SU-DHL-6 (cell line): ENCODE data around the gene KNOP1.

Experiments
- H2AFZ ChIP-seq: fragments of 200-600 bp; sonication (generic); 2 replicates; pipeline ENCODE4 v1.6.1; 2014; ENCODE audit warnings: low read depth, mild to moderate bottlenecking, moderate library complexity, mixed read lengths, antibody characterized with exemption, low read length; ENCODE audit not compliant: severe bottlenecking
- H3F3A ChIP-seq: fragments of 200-600 bp; shearing (Covaris generic); 2 replicates; pipeline ENCODE4 v1.6.0; 2016; ENCODE audit warnings: antibody characterized with exemption, mild to moderate bottlenecking; ENCODE audit not compliant: insufficient read depth
- H3K27ac ChIP-seq: fragments of 200-600 bp; sonication (generic); 2 replicates; pipeline ENCODE4 v1.5.1; 2016; ENCODE audit warnings: low read depth, mild to moderate bottlenecking, low read length, moderate library complexity, mixed read lengths
- H3K27me3 ChIP-seq: fragments of 200-600 bp; sonication (generic), shearing (Covaris generic); 2 replicates; pipeline ENCODE4 v1.6.0; 2014; ENCODE audit warnings: mild to moderate bottlenecking, low read length
- H3K36me3 ChIP-seq: fragments of 200-600 bp; sonication (generic); 2 replicates; pipeline ENCODE4 v1.6.1; 2014; ENCODE audit warnings: mild to moderate bottlenecking, low read length, mixed read lengths
- H3K4me2 ChIP-seq: fragments of 300-600, 200-600 bp; shearing (Covaris generic), sonication (generic); 2 replicates; pipeline ENCODE4 v1.6.0; 2014; ENCODE audit warnings: low read length, low read depth, mild to moderate bottlenecking; ENCODE audit not compliant: poor library complexity, severe bottlenecking
- H3K4me3 ChIP-seq: fragments of 200-600 bp; sonication (generic); 2 replicates; pipeline ENCODE4 v1.5.1; 2014; ENCODE audit warnings: antibody characterized with exemption, low read length, mild to moderate bottlenecking, mixed read lengths; ENCODE audit not compliant: insufficient read depth, poor library complexity, severe bottlenecking
- H3K79me2 ChIP-seq: fragments of 200-600 bp; sonication (generic); 2 replicates; pipeline ENCODE4 v1.6.1; 2014; ENCODE audit warnings: mild to moderate bottlenecking, low read length, moderate library complexity; ENCODE audit not compliant: insufficient read depth
- H3K9ac ChIP-seq: fragments of 200-600 bp; sonication (generic); 2 replicates; pipeline ENCODE4 v1.7.0; 2014; ENCODE audit warnings: mild to moderate bottlenecking, low read length
- H3K9me2 ChIP-seq: fragments of 200-600 bp; sonication (generic); replicated peaks from 2 replicates; pipeline ENCODE4 v1.6.1; 2014; ENCODE audit warnings: low read length; ENCODE audit not compliant: insufficient read depth
- H3K9me3 ChIP-seq: fragments of 200-600 bp; sonication (generic); 2 replicates; pipeline ENCODE4 v1.6.1; 2014; ENCODE audit warnings: low read length, mixed read lengths; ENCODE audit not compliant: insufficient read depth
- H4K20me1 ChIP-seq: fragments of 200-600 bp; sonication (generic); 2 replicates; pipeline ENCODE4 v1.6.1; 2014; ENCODE audit warnings: low read depth, mild to moderate bottlenecking, antibody characterized with exemption, low read length, moderate library complexity, mixed read lengths
- EZH2phosphoT487 ChIP-seq: fragments of 200-600 bp; sonication (generic), shearing (Covaris generic); conservative IDR thresholded peaks from 2 replicates; pipeline ENCODE4 v1.6.1; 2018; ENCODE audit warnings: mild to moderate bottlenecking, antibody characterized with exemption, low read length, moderate library complexity, mixed read lengths
- TF ChIP-seq, protein P1 (sequence below): fragments of 200-600 bp; sonication (generic); IDR thresholded peaks from one replicate; pipeline ENCODE4 v1.5.1; 2017; ENCODE audit warnings: antibody characterized with exemption, mild to moderate bottlenecking, low read length, moderate library complexity; ENCODE audit not compliant: insufficient read depth, poor library complexity, severe bottlenecking

Gene KNOP1

DNA sequence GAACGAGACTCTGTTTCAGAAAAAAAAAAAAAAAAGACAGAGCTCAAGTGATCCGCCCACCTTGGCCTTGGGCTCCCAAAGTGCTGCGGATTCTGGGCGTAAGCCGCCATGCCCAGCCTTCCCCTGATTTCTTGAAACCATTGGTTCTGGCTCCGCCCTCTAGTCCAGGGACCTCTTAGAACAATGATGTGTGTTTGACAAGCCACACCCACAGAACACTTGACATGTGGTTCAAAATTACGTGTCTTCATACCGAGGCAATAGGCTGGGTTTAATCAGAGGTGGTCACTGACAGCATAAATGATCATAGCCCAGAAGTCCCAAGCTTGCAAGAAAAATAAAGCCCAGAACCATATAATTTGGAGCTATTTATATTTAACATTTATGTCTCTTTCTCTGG, 23.0 kb downstream of the KNOP1 start:
- no peaks in the 10 kb centered on the region for H3K27me3 ChIP-seq
- no peaks in the 10 kb centered on the region for H3F3A ChIP-seq
- H3K4me3 ChIP-seq: no peak overlapping the region
- H4K20me1 ChIP-seq: no peaks in the 10 kb centered on the region
- no peak for TF ChIP-seq EZH2phosphoT487
- no peaks in the 10 kb centered on the region for H3K79me2 ChIP-seq
- H3K36me3 ChIP-seq: no peaks in the 10 kb centered on the region
- no peaks in the 10 kb centered on the region for H3K9me2 ChIP-seq
- no peak overlapping the region for H3K9ac ChIP-seq
- no peak overlapping the region for H2AFZ ChIP-seq
- H3K27ac ChIP-seq: no peak overlapping the region
- no peaks in the 10 kb centered on the region for H3K9me3 ChIP-seq
- no peak overlapping the region for H3K4me2 ChIP-seq

DNA sequence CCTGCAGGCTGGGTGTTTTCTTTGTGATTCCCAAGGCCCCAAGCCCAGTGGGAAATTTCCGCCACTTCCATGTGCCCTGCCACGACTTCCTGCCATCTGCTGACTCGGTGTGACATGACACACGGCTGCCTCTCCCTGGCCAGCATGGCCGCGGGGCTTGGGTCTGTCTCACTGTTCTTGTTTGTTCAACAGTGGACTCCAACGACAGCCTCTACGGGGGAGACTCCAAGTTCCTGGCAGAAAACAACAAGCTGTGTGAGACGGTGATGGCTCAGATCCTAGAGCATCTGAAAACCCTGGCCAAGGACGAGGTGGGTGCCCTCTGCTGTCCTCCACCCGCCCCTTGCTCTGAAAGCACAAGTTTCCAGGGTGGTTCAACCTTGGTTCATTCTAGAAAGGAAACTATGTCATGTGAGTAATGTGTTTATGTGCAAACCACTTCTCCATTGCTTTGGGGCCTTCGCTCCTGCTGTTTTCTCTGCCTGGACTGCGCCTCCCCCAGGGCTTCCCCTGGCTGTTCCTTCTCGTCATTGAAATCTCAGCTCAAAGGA, 26.8 kb downstream of the KNOP1 start:
- H3K4me3 ChIP-seq: no peak overlapping the region
- no peaks in the 10 kb centered on the region for H3K27me3 ChIP-seq
- no peaks in the 10 kb centered on the region for H3K36me3 ChIP-seq
- H3K4me2 ChIP-seq: no peak overlapping the region
- H3K9me3 ChIP-seq: no peaks in the 10 kb centered on the region
- H3K9ac ChIP-seq: no peak overlapping the region
- TF ChIP-seq, protein P1, sequence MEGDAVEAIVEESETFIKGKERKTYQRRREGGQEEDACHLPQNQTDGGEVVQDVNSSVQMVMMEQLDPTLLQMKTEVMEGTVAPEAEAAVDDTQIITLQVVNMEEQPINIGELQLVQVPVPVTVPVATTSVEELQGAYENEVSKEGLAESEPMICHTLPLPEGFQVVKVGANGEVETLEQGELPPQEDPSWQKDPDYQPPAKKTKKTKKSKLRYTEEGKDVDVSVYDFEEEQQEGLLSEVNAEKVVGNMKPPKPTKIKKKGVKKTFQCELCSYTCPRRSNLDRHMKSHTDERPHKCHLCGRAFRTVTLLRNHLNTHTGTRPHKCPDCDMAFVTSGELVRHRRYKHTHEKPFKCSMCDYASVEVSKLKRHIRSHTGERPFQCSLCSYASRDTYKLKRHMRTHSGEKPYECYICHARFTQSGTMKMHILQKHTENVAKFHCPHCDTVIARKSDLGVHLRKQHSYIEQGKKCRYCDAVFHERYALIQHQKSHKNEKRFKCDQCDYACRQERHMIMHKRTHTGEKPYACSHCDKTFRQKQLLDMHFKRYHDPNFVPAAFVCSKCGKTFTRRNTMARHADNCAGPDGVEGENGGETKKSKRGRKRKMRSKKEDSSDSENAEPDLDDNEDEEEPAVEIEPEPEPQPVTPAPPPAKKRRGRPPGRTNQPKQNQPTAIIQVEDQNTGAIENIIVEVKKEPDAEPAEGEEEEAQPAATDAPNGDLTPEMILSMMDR: no peak
- no peak for TF ChIP-seq EZH2phosphoT487
- H3K79me2 ChIP-seq: no peaks in the 10 kb centered on the region
- no peak overlapping the region for H2AFZ ChIP-seq
- H4K20me1 ChIP-seq: no peaks in the 10 kb centered on the region
- H3K9me2 ChIP-seq: no peaks in the 10 kb centered on the region
- H3F3A ChIP-seq: no peaks in the 10 kb centered on the region
- H3K27ac ChIP-seq: no peak overlapping the region

DNA sequence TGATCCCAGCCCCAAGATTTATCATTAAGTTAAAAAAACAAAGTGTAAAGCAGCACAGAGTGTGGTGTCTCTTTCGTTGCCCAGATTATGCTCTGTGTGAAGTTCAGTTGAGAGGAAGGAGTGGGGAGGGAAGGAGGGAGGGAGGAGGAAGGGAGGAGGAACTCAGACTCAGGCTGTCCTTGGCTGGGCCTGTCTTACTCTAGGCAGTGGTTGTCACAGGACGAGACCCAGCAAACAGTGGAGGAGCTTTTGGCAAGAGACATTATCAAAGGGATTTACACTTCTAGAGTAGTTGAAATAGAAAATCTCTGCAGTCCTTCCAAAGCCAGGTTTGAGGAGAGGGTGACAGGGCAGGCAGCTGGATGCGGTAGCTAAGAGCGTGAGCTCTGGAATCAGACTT, 27.8 kb downstream of the KNOP1 start:
- H3K27me3 ChIP-seq: no peaks in the 10 kb centered on the region
- no peak overlapping the region for H2AFZ ChIP-seq
- H3F3A ChIP-seq: no peaks in the 10 kb centered on the region
- H3K9me3 ChIP-seq: no peaks in the 10 kb centered on the region
- no peaks in the 10 kb centered on the region for H3K79me2 ChIP-seq
- TF ChIP-seq, protein P1: no peak
- TF ChIP-seq EZH2phosphoT487: no peak
- H3K9ac ChIP-seq: no peak overlapping the region
- H3K36me3 ChIP-seq: no peaks in the 10 kb centered on the region
- no peak overlapping the region for H3K4me3 ChIP-seq
- no peaks in the 10 kb centered on the region for H4K20me1 ChIP-seq
- H3K9me2 ChIP-seq: no peaks in the 10 kb centered on the region
- no peak overlapping the region for H3K27ac ChIP-seq
- H3K4me2 ChIP-seq: no peak overlapping the region

DNA sequence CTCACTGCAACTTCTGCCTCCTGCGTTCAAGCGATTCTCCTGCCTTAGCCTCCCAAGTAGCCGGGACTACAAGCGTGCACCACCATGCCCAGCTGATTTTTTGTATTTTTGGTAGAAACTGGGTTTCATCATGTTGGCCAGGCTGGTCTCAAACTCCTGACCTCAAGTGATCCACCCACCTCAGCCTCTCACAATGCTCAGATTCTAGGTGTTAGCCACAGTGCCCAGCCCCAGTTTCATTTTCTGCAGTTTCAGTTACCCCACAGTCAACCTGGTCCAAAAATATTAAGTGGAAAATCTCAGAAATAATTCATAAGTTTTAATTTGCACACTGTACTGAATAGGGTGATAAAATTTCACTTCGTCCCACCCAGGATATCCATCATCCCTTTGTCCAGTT, 28.7 kb downstream of the KNOP1 start:
- TF ChIP-seq, protein P1: no peak
- Histone ChIP-seq H3K79me2 (no peaks in the 10 kb centered on the region), H3K9me3 (no peaks in the 10 kb centered on the region), H3K9me2 (no peaks in the 10 kb centered on the region), H3K4me3 (no peak overlapping the region), H4K20me1 (no peaks in the 10 kb centered on the region), H2AFZ (no peak overlapping the region), H3K27me3 (no peaks in the 10 kb centered on the region), H3K9ac (no peak overlapping the region), H3K27ac (no peak overlapping the region), H3F3A (no peaks in the 10 kb centered on the region), H3K4me2 (no peak overlapping the region), H3K36me3 (no peaks in the 10 kb centered on the region)
